ENCODE measurements around the gene AGAP2. TPM values are rescaled to one million over a fixed set of nuclear protein-coding genes. Genes with fewer than 3 reads are reported as not detected.

The AGAP2 gene
- total RNA-seq, 1 experiment from 2014 or later: 0.40 TPM

DNA sequence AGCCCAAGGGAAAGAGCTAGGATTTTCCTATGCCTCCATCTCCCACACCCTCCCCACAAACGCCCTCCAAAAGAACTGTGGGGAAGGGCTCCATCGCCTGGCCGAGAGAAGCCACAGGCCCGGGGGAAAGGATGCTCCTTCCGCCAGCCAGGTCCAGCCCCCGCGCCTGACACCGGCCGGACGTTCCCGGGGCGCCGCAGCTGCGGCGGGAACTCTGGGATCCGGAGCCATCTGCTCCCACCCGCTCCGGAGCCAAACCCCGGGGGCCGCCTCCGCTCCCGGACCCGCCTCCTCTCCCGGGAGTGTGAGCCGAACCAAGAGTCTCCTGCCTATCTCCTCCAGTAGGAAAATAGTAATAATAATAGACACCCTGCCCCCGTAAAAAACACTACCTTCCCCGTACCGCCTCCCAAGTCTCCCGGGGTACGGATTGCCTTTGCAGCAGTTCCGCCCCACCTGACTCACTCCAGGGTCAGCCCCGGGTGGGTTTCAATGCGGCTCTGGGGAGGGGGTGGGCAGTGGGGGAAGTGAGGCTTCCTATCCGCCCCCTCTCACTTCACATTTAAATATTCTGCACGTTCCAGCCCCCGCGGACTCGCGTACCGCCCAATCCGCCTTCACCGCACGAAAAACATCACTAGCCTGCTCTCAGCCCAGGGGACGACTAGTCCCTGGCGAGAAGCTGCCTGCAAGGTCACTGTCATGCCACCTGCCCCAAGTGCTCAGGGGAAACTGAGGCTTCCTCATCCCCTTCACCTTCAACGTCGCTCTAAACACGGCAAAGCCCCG is 2.4 kb downstream of the AGAP2 start:
- Histone ChIP-seq H3K9ac (ENCODE audit: low read length) (no peak overlapping the region), H3K4me2 (ENCODE audit: low read length) (peak overlapping the region; percentile 87), H3K9me2 (replicated peaks; ENCODE audit: low read length) (no peaks in the 10 kb centered on the region), H3K4me1 (ENCODE audit: insufficient read depth, low read length) (peaks cover 17% of the 10 kb centered on the region), H2AFZ (ENCODE audit: low read length) (peak overlapping the region; percentile 73), H3K79me2 (ENCODE audit: low read length) (no peaks in the 10 kb centered on the region), H3K27me3 (ENCODE audit: low read length) (peaks cover 50% of the 10 kb centered on the region), H3F3A (ENCODE audit: low read length, unreplicated experiment) (no peaks in the 10 kb centered on the region), H3K9me3 (ENCODE audit: low read length) (no peaks in the 10 kb centered on the region), H4K20me1 (ENCODE audit: low read length) (no peaks in the 10 kb centered on the region), H3K4me3 (ENCODE audit: low read length) (peak overlapping the region; percentile 64), H3K27ac (ENCODE audit: low read length) (no peak overlapping the region), H3K36me3 (ENCODE audit: low read depth, low read length) (no peaks in the 10 kb centered on the region)
- DNase-seq: peak; percentile 45
- intact Hi-C loops (cut with micrococcal nuclease): no loop called here
- TF ChIP-seq, protein P1, sequence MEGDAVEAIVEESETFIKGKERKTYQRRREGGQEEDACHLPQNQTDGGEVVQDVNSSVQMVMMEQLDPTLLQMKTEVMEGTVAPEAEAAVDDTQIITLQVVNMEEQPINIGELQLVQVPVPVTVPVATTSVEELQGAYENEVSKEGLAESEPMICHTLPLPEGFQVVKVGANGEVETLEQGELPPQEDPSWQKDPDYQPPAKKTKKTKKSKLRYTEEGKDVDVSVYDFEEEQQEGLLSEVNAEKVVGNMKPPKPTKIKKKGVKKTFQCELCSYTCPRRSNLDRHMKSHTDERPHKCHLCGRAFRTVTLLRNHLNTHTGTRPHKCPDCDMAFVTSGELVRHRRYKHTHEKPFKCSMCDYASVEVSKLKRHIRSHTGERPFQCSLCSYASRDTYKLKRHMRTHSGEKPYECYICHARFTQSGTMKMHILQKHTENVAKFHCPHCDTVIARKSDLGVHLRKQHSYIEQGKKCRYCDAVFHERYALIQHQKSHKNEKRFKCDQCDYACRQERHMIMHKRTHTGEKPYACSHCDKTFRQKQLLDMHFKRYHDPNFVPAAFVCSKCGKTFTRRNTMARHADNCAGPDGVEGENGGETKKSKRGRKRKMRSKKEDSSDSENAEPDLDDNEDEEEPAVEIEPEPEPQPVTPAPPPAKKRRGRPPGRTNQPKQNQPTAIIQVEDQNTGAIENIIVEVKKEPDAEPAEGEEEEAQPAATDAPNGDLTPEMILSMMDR (conservative IDR thresholded peaks at IDR 0.05; ENCODE audit: low read depth, low read length): peak; percentile 44
- no peak for TF ChIP-seq EZH2 (IDR thresholded peaks at IDR 0.05; ENCODE audit: low read length, unreplicated experiment)
- peak; percentile 65 for ATAC-seq
- no TSS peak for BruUV-seq (replicated peaks)
- ChIA-PET POLR2A (ENCODE audit: unreplicated experiment) (no interaction called here), CTCF (interaction anchor here (2.0 kb wide), 1 partner anchor 10 kb away, joined by 9 read pairs; no protein-coding TSS in a partner anchor)

- TF ChIP-seq, protein P1 (conservative IDR thresholded peaks at IDR 0.05; ENCODE audit: low read depth, low read length): no peak
- TF ChIP-seq EZH2phosphoT487 (IDR thresholded peaks at IDR 0.05; ENCODE audit: borderline replicate concordance, low read length) (no peak), EZH2 (IDR thresholded peaks at IDR 0.05; ENCODE audit: low read length, unreplicated experiment) (no peak)
- Histone ChIP-seq H3K4me3 (ENCODE audit: low read length) (peak overlapping the region; percentile 64; the same call in 1 of the 2 replicates), H3K79me2 (ENCODE audit: low read length) (no peaks in the 10 kb centered on the region), H3F3A (ENCODE audit: low read length, unreplicated experiment) (no peaks in the 10 kb centered on the region), H3K9ac (ENCODE audit: low read length) (no peak overlapping the region), H3K27ac (ENCODE audit: low read length) (no peak overlapping the region), H3K36me3 (ENCODE audit: low read depth, low read length) (no peaks in the 10 kb centered on the region), H3K9me2 (replicated peaks; ENCODE audit: low read length) (no peaks in the 10 kb centered on the region), H3K4me2 (ENCODE audit: low read length) (peak overlapping the region; percentile 87), H2AFZ (ENCODE audit: low read length) (no peak overlapping the region), H3K27me3 (ENCODE audit: low read length) (peaks cover 50% of the 10 kb centered on the region), H3K4me1 (ENCODE audit: insufficient read depth, low read length) (peaks cover 17% of the 10 kb centered on the region), H4K20me1 (ENCODE audit: low read length) (no peaks in the 10 kb centered on the region), H3K9me3 (ENCODE audit: low read length) (no peaks in the 10 kb centered on the region)
- DNase-seq (no peak), ATAC-seq (no peak; the same call in 1 of the 2 replicates)
- BruUV-seq (replicated peaks): no TSS peak
- intact Hi-C loops (cut with micrococcal nuclease): no loop called here
- ChIA-PET POLR2A (ENCODE audit: unreplicated experiment) (no interaction called here), CTCF (interaction anchor here (2.0 kb wide), 1 partner anchor 9 kb away, joined by 9 read pairs; no protein-coding TSS in a partner anchor)
These were observed 3.2 kb downstream of the AGAP2 start for GRCh38 chr12:57735198-57735855.

Measured in PC-3 (cell line).